B cell (primary cell): ENCODE measurements around the gene RINL. TPM values are rescaled to one million over a fixed set of nuclear protein-coding genes. Genes with fewer than 3 reads are reported as not detected.

Source experiments
- ATAC-seq: fragments of 200-7000 bp; cut with Tn5 transposase; one replicate; pipeline ENCODE4 v1.10.0; 2021; ENCODE audit warnings: low read depth, mild to moderate bottlenecking, moderate number of reproducible peaks, moderate library complexity
- CTCF ChIA-PET: fragments of 350-600 bp; sonication (Branson Sonifier 250); formaldehyde crosslinking; loops from one replicate; lab custom pipeline; 2021; ENCODE audit warnings: antibody characterized with exemption, inconsistent platforms; lab: Charles Lee
- POLR2A ChIA-PET: fragments of 350-600 bp; sonication (Branson Sonifier 250); formaldehyde crosslinking; loops from one replicate; lab custom pipeline; 2021; ENCODE audit warnings: antibody characterized with exemption; lab: Charles Lee
- DNase-seq: peaks from one replicate; pipeline ENCODE4 v3.0.0; 2013
- H2AFZ ChIP-seq: 2 replicates; pipeline ENCODE4 v1.6.1; 2012; ENCODE audit warnings: mild to moderate bottlenecking, low read depth, low read length; ENCODE audit not compliant: insufficient read depth, poor library complexity, severe bottlenecking
- H3K27ac ChIP-seq, 2 donors: 1 replicate in 1 of 2; 2 replicates in 1 of 2; pipeline ENCODE4 v1.5.1; 2012 to 2013; ENCODE audit warnings: low read length in 2 of 2, mild to moderate bottlenecking in 2 of 2, moderate library complexity in 1 of 2
- H3K27me3 ChIP-seq, 4 experiments: fragments of 200-600 bp in 1 of 4; sonication (generic) in 1 of 4; replicated peaks in 1 of 4; 1 replicate in 2 of 4; 2 replicates in 2 of 4; pipeline versions ENCODE4 v1.6.1 to v1.7.0; 2013 to 2016; ENCODE audit warnings: low read length in 3 of 4, mild to moderate bottlenecking in 2 of 4, mixed read lengths in 1 of 4, moderate library complexity in 1 of 4; ENCODE audit not compliant: insufficient read depth in 4 of 4, control insufficient read depth in 3 of 4; ENCODE audit errors: control extremely low read depth in 1 of 4
- H3K36me3 ChIP-seq, 2 experiments: replicated peaks in 1 of 2; 1 replicate in 1 of 2; 2 replicates in 1 of 2; pipeline versions ENCODE4 v1.6.1 to v1.7.1; 2013; ENCODE audit warnings: low read length in 1 of 2; ENCODE audit not compliant: insufficient read depth in 2 of 2, control insufficient read depth in 1 of 2; ENCODE audit errors: control extremely low read depth in 1 of 2, extremely low read depth in 1 of 2
- H3K4me1 ChIP-seq, 2 donors: fragments of 200-600 bp in 1 of 2; sonication (generic) in 1 of 2; 1 replicate in 1 of 2; 2 replicates in 1 of 2; pipeline versions ENCODE4 v1.5.1 to v1.6.1; 2013 to 2017; ENCODE audit warnings: low read length in 2 of 2; ENCODE audit not compliant: control insufficient read depth in 2 of 2, insufficient read depth in 2 of 2
- H3K4me2 ChIP-seq: replicated peaks from 2 replicates; pipeline ENCODE3; 2012; ENCODE audit warnings: mild to moderate bottlenecking, low read depth, low read length; ENCODE audit not compliant: poor library complexity, severe bottlenecking
- H3K4me3 ChIP-seq, 5 experiments: fragments of 200-600 bp in 1 of 5; sonication (generic) in 1 of 5; 1 replicate in 3 of 5; 2 replicates in 2 of 5; pipeline versions ENCODE4 v1.5.1 to v1.7.0; 2011 to 2016; ENCODE audit warnings: low read length in 4 of 5, mild to moderate bottlenecking in 4 of 5, low read depth in 2 of 5, control low read depth in 1 of 5, moderate library complexity in 1 of 5; ENCODE audit not compliant: insufficient read depth in 1 of 5; ENCODE audit errors: control extremely low read depth in 1 of 5, extremely low read depth in 1 of 5
- H3K79me2 ChIP-seq: fragments of 200-600 bp; sonication (generic); one replicate; pipeline ENCODE4 v1.6.0; 2016; ENCODE audit warnings: low read length; ENCODE audit not compliant: control insufficient read depth, insufficient read depth
- H3K9ac ChIP-seq: fragments of 200-600 bp; sonication (generic); 2 replicates; pipeline ENCODE4 v1.6.1; 2017; ENCODE audit warnings: mild to moderate bottlenecking, low read length, moderate library complexity
- H3K9me3 ChIP-seq, 3 donors: one replicate each; pipeline versions ENCODE4 v1.6.1 to v1.7.1; 2013; ENCODE audit warnings: low read length in 2 of 3; ENCODE audit not compliant: control insufficient read depth in 2 of 3, insufficient read depth in 1 of 3; ENCODE audit errors: control extremely low read depth in 1 of 3
- H4K20me1 ChIP-seq: 2 replicates; pipeline ENCODE4 v1.6.0; 2012; ENCODE audit warnings: mild to moderate bottlenecking, low read length; ENCODE audit not compliant: insufficient read depth, control insufficient read depth, poor library complexity, severe bottlenecking
- H3K27ac Mint-ChIP-seq: one replicate; pipeline ENCODE4 v1.8.0; 2021; ENCODE audit warnings: mixed read lengths
- H3K27me3 Mint-ChIP-seq: one replicate; pipeline ENCODE4 v1.8.0; 2021; ENCODE audit warnings: mixed read lengths
- H3K4me1 Mint-ChIP-seq: one replicate; pipeline ENCODE4 v1.8.0; 2021; ENCODE audit warnings: mixed read lengths
- H3K4me3 Mint-ChIP-seq: one replicate; pipeline ENCODE4 v1.8.0; 2021; ENCODE audit warnings: mixed read lengths
- H3K9me3 Mint-ChIP-seq: one replicate; pipeline ENCODE4 v1.8.0; 2022; ENCODE audit warnings: mixed read lengths; ENCODE audit not compliant: insufficient read depth
- CTCF ChIP-seq: fragments of 200-600 bp; IDR thresholded peaks from one replicate; pipeline ENCODE4 v1.8.0; 2022; ENCODE audit warnings: antibody characterized with exemption, mild to moderate bottlenecking
- EZH2 ChIP-seq: IDR thresholded peaks from 2 replicates; pipeline ENCODE4 v1.6.1; 2012; ENCODE audit warnings: borderline replicate concordance, low read depth, mild to moderate bottlenecking, moderate library complexity, low read length; ENCODE audit not compliant: insufficient read depth, poor library complexity, severe bottlenecking
- WGBS: methylation state at CpG from one replicate; pipeline ENCODE4 v1.1.5; 2013; ENCODE audit warnings: missing lambda C conversion rate; ENCODE audit not compliant: insufficient coverage; 5-methylcytosine and 5-hydroxymethylcytosine counted together
- intact Hi-C: fragments of 100-400 bp; cut with micrococcal nuclease; formaldehyde crosslinking; loops from one replicate; pipeline ENCODE4 v1.10.0; 2022
- polyA plus RNA-seq: library from polyadenylated mRNA; depleted of rRNA; stranded (reverse); fragments of >200 nt; gene quantifications from 2 replicates; pipeline ENCODE4 v1.2.3, GENCODE V29; 2012
- total RNA-seq, 2 donors: library from RNA; stranded (reverse); fragments of 120-200 nt in 1 of 2; gene quantifications; 1 replicate in 1 of 2; 2 replicates in 1 of 2; pipeline versions ENCODE4 v1.2.3 to v1.2.4, GENCODE V29; 2013 to 2022

RINL gene
- total and polyA plus RNA-seq, 2 donors (not counting 1 experiment from before 2014, with no cell fraction given) = 67.0 to 113 TPM

DNA sequence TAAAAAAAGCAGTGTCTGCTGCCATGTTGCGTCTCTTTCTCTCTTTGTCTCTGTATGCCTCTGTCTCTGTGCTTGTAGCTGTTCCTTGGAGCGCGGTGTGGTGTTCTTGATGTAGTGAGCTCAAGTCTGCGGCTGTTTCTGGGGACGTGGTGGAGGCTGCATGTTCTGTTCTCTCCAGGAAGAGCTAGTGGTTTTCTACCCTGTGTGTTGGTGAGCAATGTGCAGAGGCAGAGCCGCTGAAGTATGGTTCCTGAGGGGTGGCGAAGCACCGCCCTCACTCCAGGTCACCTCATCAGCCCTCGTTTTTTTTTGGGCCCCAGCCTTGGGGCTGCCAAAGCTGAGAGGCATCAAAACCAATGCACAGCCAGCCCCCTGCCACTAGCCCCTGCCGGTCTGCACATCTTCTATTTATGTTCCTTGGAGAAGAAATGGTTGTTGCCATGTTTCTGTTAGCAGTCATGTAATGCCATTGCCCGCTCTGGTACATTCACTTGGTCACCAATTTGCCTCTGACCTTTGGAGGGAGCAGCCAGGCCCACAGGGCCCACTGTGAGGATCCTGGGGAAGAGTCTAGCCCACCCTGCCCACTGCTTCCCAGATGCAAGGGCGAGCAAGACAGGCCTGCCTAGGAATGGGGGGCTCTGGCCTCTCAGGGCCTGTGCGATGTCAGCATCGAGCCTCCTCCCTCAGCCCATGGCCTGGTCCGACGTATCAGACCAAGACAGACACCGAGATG, 35.5 kb downstream of the RINL start:
- peak; percentile 69 for DNase-seq
- Mint-ChIP-seq H3K4me3 (peak overlapping the region; percentile 66), H3K27ac (peak overlapping the region; percentile 83), H3K27me3 (no peaks in the 10 kb centered on the region), H3K9me3 (no peaks in the 10 kb centered on the region), H3K4me1 (peaks cover 57% of the 10 kb centered on the region)
- peak overlapping the region; percentile 43 for H3K4me2 ChIP-seq
- H2AFZ ChIP-seq = no peak overlapping the region
- ChIA-PET CTCF (interaction anchor here (0.6 to 1.3 kb wide), 8 partner anchors 11 to 194 kb away, joined by 3 to 7 read pairs (median 3); partner anchors contain the start of genes ECH1 and NFKBIB), POLR2A (interaction anchor here (0.6 to 1.2 kb wide), 5 partner anchors 10 to 27 kb away, joined by 3 to 9 read pairs (median 4); no protein-coding TSS in a partner anchor)
- peaks cover 100% of the 10 kb centered on the region for H4K20me1 ChIP-seq
- no peak overlapping the region for H3K4me3 ChIP-seq
- peaks cover 82% of the 10 kb centered on the region for H3K79me2 ChIP-seq
- H3K36me3 ChIP-seq = peaks cover 21 to 97% of the 10 kb centered on the region in 2 experiments
- intact Hi-C loops = no loop called here
- peak; percentile 80 for ATAC-seq
- H3K27ac ChIP-seq = peak overlapping the region; percentile 32 to 37
- H3K27me3 ChIP-seq = no peaks in the 10 kb centered on the region
- TF ChIP-seq EZH2 (no peak), CTCF (no peak)
- peaks cover 45 to 50% of the 10 kb centered on the region in 2 donors for H3K4me1 ChIP-seq
- 32% methylated on average over 12 of the region's 17 CpGs for WGBS
- H3K9me3 ChIP-seq = no peaks in the 10 kb centered on the region
- no peak overlapping the region for H3K9ac ChIP-seq
